ENCODE results near the gene ANKRD33B. TPM values are rescaled to one million over a fixed set of nuclear protein-coding genes. Genes with fewer than 3 reads are reported as not detected.

The ANKRD33B gene
- total and polyA plus RNA-seq, 2 experiments from 2014 or later = 2.9 to 15.4 TPM

GRCh38 chr5:10564838-10565784 is 1.2 kb downstream of the ANKRD33B start:
- no peaks in the 10 kb centered on the region; the same call in 2 of the 3 replicates for H3K36me3 Mint-ChIP-seq (ENCODE audit: low read depth)
- peaks cover 9% of the 10 kb centered on the region for H3K4me1 Mint-ChIP-seq
- TF ChIP-seq POLR2AphosphoS5 (IDR thresholded peaks at IDR 0.05; ENCODE audit: low read depth) (no peak), CREB1 (CRISPR knock-in tag; IDR thresholded peaks at IDR 0.05; ENCODE audit: low read depth) (no peak), STAT1 (IDR thresholded peaks at IDR 0.05; ENCODE audit: unreplicated experiment) (no peak), EZH2 (IDR thresholded peaks at IDR 0.05; ENCODE audit: low read depth, unreplicated experiment) (peak; percentile 54), EZH2phosphoT487 (IDR thresholded peaks at IDR 0.05; ENCODE audit: unreplicated experiment) (no peak), ZNF331 (CRISPR knock-in tag; IDR thresholded peaks at IDR 0.05; ENCODE audit: low read depth) (no peak)
- H3K27me3 Mint-ChIP-seq (ENCODE audit: insufficient read depth, low read depth, poor library complexity) = peaks cover 70% of the 10 kb centered on the region
- peaks cover 81% of the 10 kb centered on the region for H3K27me3 ChIP-seq (ENCODE audit: insufficient read depth)
- 0 out of 2 replicates have a peak, but pooled peaks cover 6% of the 10 kb centered on the region for H3F3A ChIP-seq (replicated peaks; ENCODE audit: low read depth)
- peak overlapping the region; percentile 66; the same call in 1 of the 2 replicates for H2AFZ ChIP-seq
- ATAC-seq = peak; percentile 7
- no peaks in the 10 kb centered on the region for H3K9me3 Mint-ChIP-seq
- peak; percentile 62 for DNase-seq (ENCODE audit: low spot score)
- H3K36me3 ChIP-seq (ENCODE audit: insufficient read depth) = no peaks in the 10 kb centered on the region
- no peak overlapping the region for H3K27ac Mint-ChIP-seq
- H3K9me2 ChIP-seq (ENCODE audit: insufficient read depth) = no peaks in the 10 kb centered on the region
- H3K27ac ChIP-seq (ENCODE audit: low read depth) = no peak overlapping the region
- peaks cover 18% of the 10 kb centered on the region; the same call in 1 of the 2 replicates for H3K4me1 ChIP-seq (ENCODE audit: insufficient read depth)
- peaks cover 23% of the 10 kb centered on the region for H4K20me1 ChIP-seq (replicated peaks; ENCODE audit: insufficient read depth)
- peak overlapping the region; percentile 81 for H3K4me3 ChIP-seq
- peak overlapping the region; percentile 97 for H3K4me2 ChIP-seq
- peak overlapping the region; percentile 83 for H3K4me3 Mint-ChIP-seq
- peaks cover 6% of the 10 kb centered on the region; the same call in 1 of the 2 replicates for H3K79me2 ChIP-seq (replicated peaks; ENCODE audit: insufficient read depth)

- Histone ChIP-seq H3K27ac (ENCODE audit: low read depth) (no peak overlapping the region), H3K4me2 (peak overlapping the region; percentile 97), H3F3A (replicated peaks; ENCODE audit: low read depth) (0 out of 2 replicates have a peak, but pooled peaks cover 6% of the 10 kb centered on the region), H3K9me2 (ENCODE audit: insufficient read depth) (no peaks in the 10 kb centered on the region), H3K36me3 (ENCODE audit: insufficient read depth) (no peaks in the 10 kb centered on the region), H3K4me3 (peak overlapping the region; percentile 81), H3K27me3 (ENCODE audit: insufficient read depth) (peaks cover 73% of the 10 kb centered on the region), H4K20me1 (replicated peaks; ENCODE audit: insufficient read depth) (peaks cover 23% of the 10 kb centered on the region), H3K4me1 (ENCODE audit: insufficient read depth) (peaks cover 18% of the 10 kb centered on the region; the same call in 1 of the 2 replicates), H2AFZ (no peak overlapping the region), H3K79me2 (replicated peaks; ENCODE audit: insufficient read depth) (peaks cover 6% of the 10 kb centered on the region; the same call in 1 of the 2 replicates)
- Mint-ChIP-seq H3K4me1 (peaks cover 9% of the 10 kb centered on the region), H3K27me3 (ENCODE audit: insufficient read depth, low read depth, poor library complexity) (peaks cover 66% of the 10 kb centered on the region), H3K27ac (no peak overlapping the region), H3K36me3 (ENCODE audit: low read depth) (no peaks in the 10 kb centered on the region; the same call in 2 of the 3 replicates), H3K4me3 (peak overlapping the region; percentile 83), H3K9me3 (no peaks in the 10 kb centered on the region)
- DNase-seq (ENCODE audit: low spot score) (no peak), ATAC-seq (no peak)
- TF ChIP-seq ZNF462 (CRISPR knock-in tag; IDR thresholded peaks at IDR 0.05) = no peak
Measured at GRCh38 chr5:10565785-10566542, 2.1 kb downstream of the ANKRD33B start.

Measured in GM23338 (cell line).